PC-3 (cell line): ENCODE data around the gene RAI1.

Experiments
- CTCF ChIP-seq: fragments of 300-600 bp; sonication (generic); conservative IDR thresholded peaks from 2 replicates; pipeline ENCODE4 v1.5.1; 2017; ENCODE audit warnings: antibody characterized with exemption, low read depth, mild to moderate bottlenecking, low read length
- EZH2 ChIP-seq: fragments of 300-600 bp; sonication (generic); IDR thresholded peaks from one replicate; pipeline ENCODE4 v1.6.1; 2017; ENCODE audit warnings: antibody characterized with exemption, mild to moderate bottlenecking, low read length; ENCODE audit not compliant: unreplicated experiment
- EZH2phosphoT487 ChIP-seq: fragments of 300-600 bp; sonication (generic); IDR thresholded peaks from 2 replicates; pipeline ENCODE4 v1.6.1; 2018; ENCODE audit warnings: mild to moderate bottlenecking, antibody characterized with exemption, low read length, borderline replicate concordance

DNA sequence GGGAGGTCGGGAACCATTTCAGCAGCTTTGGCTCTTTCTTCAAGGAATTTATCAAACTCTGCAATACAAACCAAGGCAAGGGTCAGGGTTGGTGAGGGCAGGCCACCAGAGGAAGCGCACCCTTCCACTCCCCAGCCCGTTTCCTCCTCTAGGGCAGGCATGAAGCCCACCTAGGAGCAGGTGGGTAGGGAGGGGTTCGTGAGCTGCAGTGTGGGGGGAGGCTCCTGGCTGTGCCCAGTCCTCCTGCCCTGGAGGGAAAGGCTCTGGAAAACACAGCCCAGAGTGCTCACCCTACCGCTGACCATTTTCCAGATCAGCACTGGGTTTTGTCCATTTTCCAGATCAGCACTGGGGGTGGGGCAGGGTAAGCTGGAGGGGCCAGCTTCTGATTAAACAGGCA is 166.5 kb downstream of the RAI1 start:
- no peak for TF ChIP-seq CTCF
- TF ChIP-seq EZH2, result no peak
- TF ChIP-seq EZH2phosphoT487, result no peak
